IMR-90 (cell line): ENCODE data around the gene STAC3. TPM values are rescaled to one million over a fixed set of nuclear protein-coding genes. Genes with fewer than 3 reads are reported as not detected.

Source experiments
- ATAC-seq: fragments of 200-7000 bp; cut with Tn5 transposase; 2 replicates; pipeline ENCODE4 v1.9.1; 2020; ENCODE audit warnings: low read depth, mild to moderate bottlenecking, moderate library complexity
- BruUV-seq: library from RNA; stranded (reverse); fragments of 400-500 nt; replicated peaks from 2 replicates; lab custom pipeline; 2021; lab: Mats Ljungman, UMichigan
- CTCF ChIA-PET: fragments of 300-600 bp; formaldehyde crosslinking; extraction: SDS; loops from one replicate; lab custom pipeline; 2021; ENCODE audit warnings: antibody characterized with exemption; lab: Yijun Ruan, JAX
- POLR2A ChIA-PET: fragments of 300-600 bp; sonication (Branson Sonifier 250); formaldehyde crosslinking; loops from one replicate; lab custom pipeline; 2022; ENCODE audit warnings: antibody characterized with exemption; ENCODE audit not compliant: unreplicated experiment; lab: Charles Lee
- DNase-seq: peaks from one replicate; pipeline ENCODE4 v3.0.0; 2013
- H2AFZ ChIP-seq: replicated peaks from 2 replicates; pipeline ENCODE3; 2013; ENCODE audit warnings: low read length, mild to moderate bottlenecking; ENCODE audit not compliant: poor library complexity
- H2AK5ac ChIP-seq: 2 replicates; pipeline ENCODE4 v1.6.1; 2013; ENCODE audit warnings: low read depth, low read length, inconsistent platforms
- H2AK9ac ChIP-seq: replicated peaks from 2 replicates; pipeline ENCODE3; 2013; ENCODE audit warnings: mild to moderate bottlenecking, low read depth, low read length, moderate library complexity; ENCODE audit not compliant: poor library complexity
- H2BK120ac ChIP-seq: 2 replicates; pipeline ENCODE4 v1.6.1; 2013; ENCODE audit warnings: low read depth, low read length, inconsistent platforms
- H2BK15ac ChIP-seq: 3 replicates; pipeline ENCODE4 v1.6.1; 2013; ENCODE audit warnings: low read depth, low read length, inconsistent platforms
- H2BK20ac ChIP-seq: 2 replicates; pipeline ENCODE4 v1.6.1; 2013; ENCODE audit warnings: low read depth, mild to moderate bottlenecking, inconsistent platforms, low read length, moderate library complexity
- H2BK5ac ChIP-seq: 2 replicates; pipeline ENCODE4 v1.6.1; 2013; ENCODE audit warnings: mild to moderate bottlenecking, low read depth, low read length, inconsistent platforms; ENCODE audit not compliant: poor library complexity, severe bottlenecking
- H3K14ac ChIP-seq: replicated peaks from 2 replicates; pipeline ENCODE4 v1.6.1; 2013; ENCODE audit warnings: low read depth, low read length, inconsistent platforms
- H3K18ac ChIP-seq: 2 replicates; pipeline ENCODE4 v1.6.1; 2013; ENCODE audit warnings: low read depth, low read length, control low read depth
- H3K23ac ChIP-seq: 2 replicates; pipeline ENCODE4 v1.6.1; 2013; ENCODE audit warnings: low read depth, low read length, inconsistent platforms
- H3K27ac ChIP-seq: 2 replicates; pipeline ENCODE4 v1.5.1; 2013; ENCODE audit warnings: mild to moderate bottlenecking, control low read depth, low read length; ENCODE audit not compliant: insufficient read depth
- H3K27me3 ChIP-seq: 2 replicates; pipeline ENCODE4 v1.6.1; 2013; ENCODE audit warnings: low read length; ENCODE audit not compliant: control insufficient read depth, insufficient read depth
- H3K36me3 ChIP-seq: 2 replicates; pipeline ENCODE4 v1.6.1; 2013; ENCODE audit warnings: low read length, mixed read lengths; ENCODE audit not compliant: control insufficient read depth, insufficient read depth
- H3K4ac ChIP-seq: 2 replicates; pipeline ENCODE4 v1.6.1; 2013; ENCODE audit warnings: low read depth, low read length, inconsistent platforms
- H3K4me1 ChIP-seq: 2 replicates; pipeline ENCODE4 v1.6.1; 2013; ENCODE audit warnings: low read length, mixed read lengths; ENCODE audit not compliant: control insufficient read depth, insufficient read depth
- H3K4me2 ChIP-seq: 2 replicates; pipeline ENCODE4 v1.6.1; 2013; ENCODE audit warnings: low read depth, mild to moderate bottlenecking, control low read depth, low read length, moderate library complexity
- H3K4me3 ChIP-seq: 2 replicates; pipeline ENCODE4 v1.5.1; 2013; ENCODE audit warnings: low read depth, mild to moderate bottlenecking, control low read depth, low read length, moderate library complexity; ENCODE audit not compliant: insufficient read depth
- H3K56ac ChIP-seq: 2 replicates; pipeline ENCODE4 v1.6.1; 2013; ENCODE audit warnings: low read length, inconsistent platforms; ENCODE audit not compliant: insufficient read depth; ENCODE audit errors: extremely low read depth
- H3K79me1 ChIP-seq, 2 experiments: 2 replicates each; pipeline ENCODE4 v1.6.1; 2013; ENCODE audit warnings: low read length in 2 of 2, inconsistent platforms in 1 of 2, low read depth in 1 of 2
- H3K9ac ChIP-seq: 2 replicates; pipeline ENCODE4 v1.6.1; 2013; ENCODE audit warnings: low read depth, low read length, control low read depth
- H3K9me1 ChIP-seq: 2 replicates; pipeline ENCODE4 v1.6.1; 2013; ENCODE audit warnings: low read length, inconsistent platforms; ENCODE audit not compliant: insufficient read depth
- H3K9me3 ChIP-seq: 2 replicates; pipeline ENCODE4 v1.6.1; 2013; ENCODE audit warnings: low read length; ENCODE audit not compliant: control insufficient read depth, insufficient read depth
- H4K20me1 ChIP-seq: 2 replicates; pipeline ENCODE4 v1.6.1; 2013; ENCODE audit warnings: low read length, inconsistent platforms; ENCODE audit not compliant: insufficient read depth
- H4K5ac ChIP-seq: 2 replicates; pipeline ENCODE4 v1.6.1; 2013; ENCODE audit warnings: mild to moderate bottlenecking, low read depth, low read length, control low read depth
- H4K8ac ChIP-seq, 2 experiments: 2 replicates each; pipeline ENCODE4 v1.6.1; 2013; ENCODE audit warnings: low read depth in 2 of 2, low read length in 2 of 2, control low read depth in 1 of 2, inconsistent platforms in 1 of 2
- H4K91ac ChIP-seq: 2 replicates; pipeline ENCODE4 v1.6.1; 2013; ENCODE audit warnings: low read depth, low read length, inconsistent platforms; ENCODE audit not compliant: insufficient read depth
- CEBPB ChIP-seq: IDR thresholded peaks from 2 replicates; pipeline ENCODE4 v1.6.1; 2012; ENCODE audit warnings: low read depth, low read length, improper control_type of control experiment
- CHD1 ChIP-seq: IDR thresholded peaks from 2 replicates; pipeline ENCODE4 v1.6.1; 2012; ENCODE audit warnings: low read depth, low read length, improper control_type of control experiment
- WGBS, 2 experiments: methylation state at CpG; one replicate each; pipeline versions ENCODE4 v1.1.5 to v1.1.7; 2013; ENCODE audit warnings: missing lambda C conversion rate in 2 of 2; ENCODE audit not compliant: insufficient read length in 1 of 2; ENCODE audit errors: extremely low coverage in 2 of 2; 5-methylcytosine and 5-hydroxymethylcytosine counted together
- dilution Hi-C: fragments of 300-500 bp; cut with HindIII; formaldehyde crosslinking; loops from one replicate; pipeline ENCODE4 v1.14.3; 2018; ENCODE audit warnings: low sequenced_read_pairs; ENCODE audit not compliant: unreplicated experiment
- in situ Hi-C: fragments of 300-500 bp; cut with MboI; formaldehyde crosslinking; loops from 3 replicates; pipeline ENCODE4 v1.14.3; 2019; ENCODE audit warnings: low sequenced_read_pairs, inconsistent platforms, mixed read lengths
- intact Hi-C: fragments of 100-400 bp; cut with micrococcal nuclease; formaldehyde crosslinking; loops from 2 replicates; pipeline ENCODE4 v1.10.0; 2022
- polyA plus RNA-seq, 3 experiments: library from polyadenylated mRNA; depleted of rRNA; stranded (reverse); fragments of >200 nt; gene quantifications; 2 replicates each; pipeline ENCODE4 v1.2.3, GENCODE V29; 2012; ENCODE audit warnings: low replicate concordance in 1 of 3
- total RNA-seq: library from RNA; depleted of rRNA; stranded (reverse); fragments of >200 nt; gene quantifications from 2 replicates; pipeline ENCODE4 v1.2.3, GENCODE V29; 2012

The STAC3 gene
- total and polyA plus RNA-seq, 2 of the 4 experiments (the other 2 are of a cell fraction), result 0.18 to 0.67 TPM

- in situ Hi-C loops, result no loop called here
- CTCF ChIA-PET, result no interaction called here
Observed at GRCh38 chr12:57196956-57197355, 54.0 kb downstream of the STAC3 start.

More at GRCh38 chr12:57196956-57197355, 54.0 kb downstream of the STAC3 start:
- Histone ChIP-seq H3K27me3 (no peaks in the 10 kb centered on the region), H3K27ac (no peak overlapping the region), H3K4me1 (no peaks in the 10 kb centered on the region), H2BK15ac (no peak overlapping the region), H4K8ac (no peak overlapping the region), H3K9me1 (no peaks in the 10 kb centered on the region), H3K36me3 (peaks cover 100% of the 10 kb centered on the region), H3K79me1 (peaks cover 12 to 14% of the 10 kb centered on the region in 2 experiments), H2BK120ac (no peak overlapping the region), H2AK5ac (no peak overlapping the region), H4K20me1 (peaks cover 8% of the 10 kb centered on the region; the same call in 1 of the 2 replicates), H2BK20ac (no peak overlapping the region), H3K18ac (no peak overlapping the region), H2AK9ac (no peak overlapping the region), H4K91ac (no peak overlapping the region), H3K9me3 (no peaks in the 10 kb centered on the region), H3K14ac (no peak overlapping the region), H3K56ac (no peak overlapping the region), H4K5ac (no peak overlapping the region), H3K4ac (no peak overlapping the region), H2BK5ac (no peak overlapping the region), H3K4me2 (no peak overlapping the region), H3K23ac (no peak overlapping the region), H3K4me3 (no peak overlapping the region), H2AFZ (peak overlapping the region; percentile 33), H3K9ac (no peak overlapping the region)
- dilution Hi-C loops, result no loop called here
- no TSS peak for BruUV-seq
- WGBS, 2 experiments, result 97% methylated on average over 16 of the region's 22 CpGs; no CpG with 5 or more reads in 1 of the 2 experiments
- DNase-seq (no peak), ATAC-seq (no peak)
- intact Hi-C loops, result no loop called here
- no peak for TF ChIP-seq CEBPB
- TF ChIP-seq CHD1, result no peak
- POLR2A ChIA-PET, result no interaction called here
